Superior temporal gyrus (tissue), 1 donor: ENCODE measurements around the gene TMEM25.

Source experiments
- DNase-seq: peaks from one replicate; pipeline ENCODE4 v3.0.0-alpha.2; 2016; ENCODE audit errors: extremely low spot score

The TMEM25 gene

GRCh38 chr11:118581057-118581456, 50.1 kb downstream of the TMEM25 start:
- DNase-seq: no peak
